ENCODE results near the gene NHLRC2. TPM values are rescaled to one million over a fixed set of nuclear protein-coding genes. Genes with fewer than 3 reads are reported as not detected.

Gene NHLRC2
- total and polyA plus RNA-seq, 12 donors = 6.7 to 98.0 (median 71.2) TPM

GRCh38 chr10:113954409-113954808 lies 99.9 kb downstream of the NHLRC2 start:
- Histone ChIP-seq H3K9me3 (peaks cover 0 to 4% (median 0%) of the 10 kb centered on the region in 11 donors), H3K27ac (no peak overlapping the region)
- WGBS, 2 donors = 95 to 98% methylated on average over 1 of the region's 1 CpG

GRCh38 chr10:113957013-113957412 lies 102.6 kb downstream of the NHLRC2 start:
- Histone ChIP-seq H3K27me3 (no peaks in the 10 kb centered on the region), H3K4me1 (peaks cover 0 to 33% (median 16%) of the 10 kb centered on the region in 9 donors), H3K36me3 (no peaks in the 10 kb centered on the region), H3K4me3 (no peak overlapping the region), H3K9me3 (peaks cover 0 to 4% (median 0%) of the 10 kb centered on the region in 11 donors), H3K27ac (no peak overlapping the region)
- DNase-seq (no peak), ATAC-seq (no peak)
- intact Hi-C loops (cut with DNase I) = no loop called here
- 69 to 71% methylated on average over 5 of the region's 5 CpGs for WGBS, 2 donors
- TF ChIP-seq CTCF (IDR thresholded peaks at IDR 0.05) = no peak

More at GRCh38 chr10:113954409-113954808, 99.9 kb downstream of the NHLRC2 start:
- no peak for DNase-seq
- Histone ChIP-seq H3K27me3 (no peaks in the 10 kb centered on the region), H3K36me3 (no peaks in the 10 kb centered on the region), H3K4me1 (peaks cover 0 to 28% (median 13%) of the 10 kb centered on the region in 9 donors), H3K4me3 (no peak overlapping the region)
- intact Hi-C loops (cut with DNase I) = no loop called here
- TF ChIP-seq CTCF (IDR thresholded peaks at IDR 0.05) = no peak
- no peak for ATAC-seq

- no peak overlapping the region for H3K4me3 ChIP-seq
- ATAC-seq (peak; percentile 56 to 90 (median 79)), DNase-seq (peak in 1 of 2 donors; percentile 31)
- WGBS, 2 donors = 68 to 69% methylated on average over 11 of the region's 11 CpGs
- intact Hi-C loops (cut with DNase I) = no loop called here
- peak overlapping the region in 6 of 10 donors; percentile 17 to 67 (median 46) for H3K27ac ChIP-seq
- peaks cover 0 to 33% (median 16%) of the 10 kb centered on the region in 9 donors for H3K4me1 ChIP-seq
- H3K36me3 ChIP-seq = no peaks in the 10 kb centered on the region
- no peak for TF ChIP-seq CTCF (IDR thresholded peaks at IDR 0.05)
- H3K9me3 ChIP-seq = peaks cover 0 to 2% (median 0%) of the 10 kb centered on the region in 11 donors
- H3K27me3 ChIP-seq = no peaks in the 10 kb centered on the region
Observed at GRCh38 chr10:113958631-113959382, 104.3 kb downstream of the NHLRC2 start.

GRCh38 chr10:113959383-113959760 lies 104.9 kb downstream of the NHLRC2 start:
- TF ChIP-seq CTCF (IDR thresholded peaks at IDR 0.05) = no peak
- H3K4me1 ChIP-seq = peaks cover 0 to 33% (median 16%) of the 10 kb centered on the region in 9 donors
- no peak for DNase-seq

More at GRCh38 chr10:113959383-113959760, 104.9 kb downstream of the NHLRC2 start:
- no peaks in the 10 kb centered on the region for H3K36me3 ChIP-seq
- peak in 3 of 8 donors; percentile 32 to 70 (median 54) for ATAC-seq
- 77 to 89% methylated on average over 6 of the region's 6 CpGs for WGBS, 2 donors
- H3K4me3 ChIP-seq = no peak overlapping the region
- no peaks in the 10 kb centered on the region for H3K9me3 ChIP-seq
- H3K27me3 ChIP-seq = no peaks in the 10 kb centered on the region
- peak overlapping the region in 3 of 10 donors; percentile 50 to 67 (median 50) for H3K27ac ChIP-seq
- intact Hi-C loops (cut with DNase I) = no loop called here

All from heart right ventricle (tissue), 16 donors.